ENCODE measurements around the gene PSEN2. TPM values are rescaled to one million over a fixed set of nuclear protein-coding genes. Genes with fewer than 3 reads are reported as not detected.

The PSEN2 gene
- total RNA-seq, 1 experiment from 2014 or later = 17.4 TPM

DNA sequence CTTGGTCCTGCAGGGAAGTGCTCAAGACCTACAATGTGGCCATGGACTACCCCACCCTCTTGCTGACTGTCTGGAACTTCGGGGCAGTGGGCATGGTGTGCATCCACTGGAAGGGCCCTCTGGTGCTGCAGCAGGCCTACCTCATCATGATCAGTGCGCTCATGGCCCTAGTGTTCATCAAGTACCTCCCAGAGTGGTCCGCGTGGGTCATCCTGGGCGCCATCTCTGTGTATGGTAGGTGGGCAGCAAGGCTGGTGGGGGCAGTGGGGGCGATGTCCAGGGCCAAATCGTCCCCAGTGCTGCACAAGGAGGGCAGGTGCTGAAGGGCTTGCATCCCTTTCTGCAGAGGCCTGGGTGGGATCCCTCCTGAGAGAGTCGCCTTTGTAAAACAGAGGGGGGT, 18.4 kb downstream of the PSEN2 start:
- H3K9me3 Mint-ChIP-seq = no peaks in the 10 kb centered on the region

More for the DNA sequence above, 18.4 kb downstream of the PSEN2 start:
- no peak overlapping the region for H3K14ac ChIP-seq (ENCODE audit: insufficient read depth, low read length)
- H2BK15ac ChIP-seq (ENCODE audit: low read depth, low read length) = no peak overlapping the region
- no peak overlapping the region for H4K5ac ChIP-seq (ENCODE audit: insufficient read length, low read depth, low read length)
- no peak overlapping the region for H3K4ac ChIP-seq (ENCODE audit: low read depth, low read length)
- no peak for DNase-seq
- no peak overlapping the region for H2BK5ac ChIP-seq (ENCODE audit: insufficient read length, low read length)
- H3K27ac Mint-ChIP-seq = no peak overlapping the region
- no peak overlapping the region for H3K18ac ChIP-seq (ENCODE audit: insufficient read length, low read depth, low read length)
- no peak overlapping the region for H3K4me2 ChIP-seq (ENCODE audit: insufficient read depth, insufficient read length, low read length)
- no peak overlapping the region for H3K56ac ChIP-seq (ENCODE audit: insufficient read length, low read depth, low read length)
- H3K4me1 Mint-ChIP-seq = peaks cover 3% of the 10 kb centered on the region in 2 experiments; a peak in 2 of 4 replicates
- H3K4me3 Mint-ChIP-seq = no peak overlapping the region
- no peak overlapping the region for H3K9ac ChIP-seq (ENCODE audit: extremely low read depth, insufficient read length, low read length)
- H4K91ac ChIP-seq (ENCODE audit: insufficient read length, low read depth, low read length) = no peak overlapping the region
- H3K23ac ChIP-seq (ENCODE audit: insufficient read length, low read depth, low read length) = no peak overlapping the region
- H3T11ph ChIP-seq (ENCODE audit: low read length) = no peak overlapping the region
- H3K27me3 ChIP-seq (ENCODE audit: insufficient read depth, low read length) = no peaks in the 10 kb centered on the region
- H3K27me3 Mint-ChIP-seq (ENCODE audit: low read depth) = no peaks in the 10 kb centered on the region
- H2BK12ac ChIP-seq (ENCODE audit: insufficient read length, low read depth, low read length) = no peak overlapping the region
- no peaks in the 10 kb centered on the region for H3K9me3 ChIP-seq (ENCODE audit: control insufficient read depth, low read depth, low read length)
- H3K27ac ChIP-seq (ENCODE audit: insufficient read length, low read depth, low read length) = no peak overlapping the region
- H3K36me3 Mint-ChIP-seq (ENCODE audit: insufficient read depth in 1 of 3, low read depth in 3 of 3) = peaks cover 17 to 60% (median 47%) of the 10 kb centered on the region in 3 experiments; a peak in 6 of 7 replicates
- no peak overlapping the region for H2BK120ac ChIP-seq (ENCODE audit: low read depth, low read length, poor library complexity, severe bottlenecking)
- WGBS (ENCODE audit: extremely low coverage, insufficient read length, low lambda C conversion rate) = no CpG with 5 or more reads among the region's 8 CpGs
- TF ChIP-seq, protein P1, sequence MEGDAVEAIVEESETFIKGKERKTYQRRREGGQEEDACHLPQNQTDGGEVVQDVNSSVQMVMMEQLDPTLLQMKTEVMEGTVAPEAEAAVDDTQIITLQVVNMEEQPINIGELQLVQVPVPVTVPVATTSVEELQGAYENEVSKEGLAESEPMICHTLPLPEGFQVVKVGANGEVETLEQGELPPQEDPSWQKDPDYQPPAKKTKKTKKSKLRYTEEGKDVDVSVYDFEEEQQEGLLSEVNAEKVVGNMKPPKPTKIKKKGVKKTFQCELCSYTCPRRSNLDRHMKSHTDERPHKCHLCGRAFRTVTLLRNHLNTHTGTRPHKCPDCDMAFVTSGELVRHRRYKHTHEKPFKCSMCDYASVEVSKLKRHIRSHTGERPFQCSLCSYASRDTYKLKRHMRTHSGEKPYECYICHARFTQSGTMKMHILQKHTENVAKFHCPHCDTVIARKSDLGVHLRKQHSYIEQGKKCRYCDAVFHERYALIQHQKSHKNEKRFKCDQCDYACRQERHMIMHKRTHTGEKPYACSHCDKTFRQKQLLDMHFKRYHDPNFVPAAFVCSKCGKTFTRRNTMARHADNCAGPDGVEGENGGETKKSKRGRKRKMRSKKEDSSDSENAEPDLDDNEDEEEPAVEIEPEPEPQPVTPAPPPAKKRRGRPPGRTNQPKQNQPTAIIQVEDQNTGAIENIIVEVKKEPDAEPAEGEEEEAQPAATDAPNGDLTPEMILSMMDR (conservative IDR thresholded peaks at IDR 0.05) = no peak
- no peak overlapping the region for H4K8ac ChIP-seq (replicated peaks; ENCODE audit: insufficient read length, low read depth, low read length)
- no peak overlapping the region for H2BK20ac ChIP-seq (ENCODE audit: low read depth, low read length, poor library complexity, severe bottlenecking)
- H2AK5ac ChIP-seq (ENCODE audit: insufficient read length, low read length) = no peak overlapping the region
- no peaks in the 10 kb centered on the region for H3K79me1 ChIP-seq (ENCODE audit: insufficient read depth, low read depth, low read length, poor library complexity, severe bottlenecking)
- H2AFZ ChIP-seq (ENCODE audit: low read length) = no peak overlapping the region
- H3K23me2 ChIP-seq (ENCODE audit: insufficient read length, low read depth, low read length, poor library complexity, severe bottlenecking) = no peaks in the 10 kb centered on the region
- no peaks in the 10 kb centered on the region for H3K79me2 ChIP-seq (ENCODE audit: insufficient read depth, low read length)
- no peaks in the 10 kb centered on the region for H4K20me1 ChIP-seq (ENCODE audit: control insufficient read depth, insufficient read depth, insufficient read length)
- H3K4me1 ChIP-seq (ENCODE audit: insufficient read depth, low read length) = 0 out of 2 replicates have a peak, but pooled peaks cover 2% of the 10 kb centered on the region
